ENCODE results near the gene KDM6A. TPM values are rescaled to one million over a fixed set of nuclear protein-coding genes. Genes with fewer than 3 reads are reported as not detected.

The KDM6A gene
- total and polyA plus RNA-seq, 2 donors (not counting 3 experiments of a cell fraction or from before 2014, with no cell fraction given), result 9.0 to 20.6 TPM

- Histone ChIP-seq H3K27me3 (ENCODE audit: control insufficient read depth in 2 of 2, insufficient read depth in 2 of 2, low read length in 2 of 2) (no peaks in the 10 kb centered on the region), H3K4me1 (ENCODE audit: control insufficient read depth, extremely low read depth, insufficient read depth, low read length) (no peaks in the 10 kb centered on the region), H4K20me1 (replicated peaks; ENCODE audit: control insufficient read depth, extremely low read depth, insufficient read depth, low read length) (no peaks in the 10 kb centered on the region), H3K36me3 (ENCODE audit: control insufficient read depth in 2 of 2, extremely low read depth in 1 of 2, insufficient read depth in 2 of 2, low read length in 2 of 2) (peaks cover 0 to 2% of the 10 kb centered on the region in 2 experiments), H3K27ac (ENCODE audit: insufficient read depth, low read depth, low read length) (no peak overlapping the region), H2AFZ (ENCODE audit: low read depth, low read length) (no peak overlapping the region), H3K4me3 (replicated peaks in 1 of 3; ENCODE audit: insufficient read depth in 1 of 3, low read depth in 1 of 3, low read length in 3 of 3) (no peak overlapping the region), H3K79me2 (ENCODE audit: control insufficient read depth, insufficient read depth, low read length) (no peaks in the 10 kb centered on the region), H3K9me3 (replicated peaks; ENCODE audit: control insufficient read depth, insufficient read depth, low read length) (no peaks in the 10 kb centered on the region), H3K9ac (replicated peaks; ENCODE audit: extremely low read depth, insufficient read depth, low read length) (no peak overlapping the region), H3K9me1 (replicated peaks; ENCODE audit: control insufficient read depth, extremely low read depth, insufficient read depth, low read length) (no peaks in the 10 kb centered on the region), H3K4me2 (ENCODE audit: insufficient read depth, low read length) (no peak overlapping the region)
- intact Hi-C loops (cut with micrococcal nuclease) (no loop called here), dilution Hi-C loops (cut with MboI; ENCODE audit: extremely low pct_ligation_motif_present, low sequenced_read_pairs) (no loop called here)
- DNase-seq (ENCODE audit: low read depth, low spot score) (no peak), FAIRE-seq (no peak)
- POLR2A ChIA-PET, result no interaction called here
- BruUV-seq (replicated peaks), result no TSS peak
- TF ChIP-seq CTCF (IDR thresholded peaks at IDR 0.05; ENCODE audit: extremely low read depth in 1 of 2, insufficient read depth in 1 of 2, low read depth in 1 of 2, low read length in 2 of 2) (no peak), FOS (IDR thresholded peaks at IDR 0.05; ENCODE audit: borderline replicate concordance, insufficient read depth, low read length) (no peak), EZH2 (IDR thresholded peaks at IDR 0.05; ENCODE audit: borderline replicate concordance, low read depth, low read length, severe bottlenecking) (no peak), JUN (IDR thresholded peaks at IDR 0.05; ENCODE audit: borderline replicate concordance, insufficient read depth, insufficient read length, low read depth) (no peak), POLR2AphosphoS5 (IDR thresholded peaks at IDR 0.05; ENCODE audit: insufficient read depth, low read depth, low read length) (no peak), GATA2 (IDR thresholded peaks at IDR 0.05; ENCODE audit: insufficient read depth, insufficient read length, low read depth, low read length) (no peak), MYC (IDR thresholded peaks at IDR 0.05; ENCODE audit: low read depth, low read length) (no peak), MAX (IDR thresholded peaks at IDR 0.05; ENCODE audit: insufficient read depth, insufficient read length) (no peak), POLR2A (IDR thresholded peaks at IDR 0.05; ENCODE audit: low read depth, low read length) (no peak)
- CTCF ChIA-PET, result interaction anchor here (0.6 kb wide), 1 partner anchor 357 kb away, joined by 3 read pairs; no protein-coding TSS in a partner anchor
These were observed 272.7 kb downstream of the KDM6A start for GRCh38 chrX:45145492-45146215.
